PC-9 (cell line): ENCODE results near the gene USP10.

Experiments used
- EZH2 ChIP-seq: fragments of 200-600 bp; sonication (generic); IDR thresholded peaks from 2 replicates; pipeline ENCODE4 v1.8.0; 2017; ENCODE audit warnings: antibody characterized with exemption, low read depth
- TF ChIP-seq, protein P1 (sequence below): fragments of 200-600 bp; sonication (generic); conservative IDR thresholded peaks from 2 replicates; pipeline ENCODE4 v1.6.1; 2017; ENCODE audit warnings: mixed run types, antibody characterized with exemption, mild to moderate bottlenecking, moderate library complexity

DNA sequence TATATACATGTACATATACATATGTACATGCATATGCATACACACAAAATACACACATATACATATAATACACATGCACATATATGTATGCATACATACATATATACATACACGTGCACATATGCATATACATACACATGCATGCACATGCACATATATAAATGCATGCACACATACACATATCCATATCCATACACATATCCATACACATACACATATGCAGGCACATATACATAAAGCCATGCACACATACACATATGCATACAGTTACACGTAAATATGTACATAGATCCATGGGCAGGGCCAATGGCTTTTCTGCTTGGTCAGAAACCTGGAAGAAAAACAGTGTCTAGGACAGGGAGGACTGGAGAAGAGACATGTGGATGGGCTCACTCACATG, 23.9 kb upstream of the USP10 start:
- TF ChIP-seq, protein P1, sequence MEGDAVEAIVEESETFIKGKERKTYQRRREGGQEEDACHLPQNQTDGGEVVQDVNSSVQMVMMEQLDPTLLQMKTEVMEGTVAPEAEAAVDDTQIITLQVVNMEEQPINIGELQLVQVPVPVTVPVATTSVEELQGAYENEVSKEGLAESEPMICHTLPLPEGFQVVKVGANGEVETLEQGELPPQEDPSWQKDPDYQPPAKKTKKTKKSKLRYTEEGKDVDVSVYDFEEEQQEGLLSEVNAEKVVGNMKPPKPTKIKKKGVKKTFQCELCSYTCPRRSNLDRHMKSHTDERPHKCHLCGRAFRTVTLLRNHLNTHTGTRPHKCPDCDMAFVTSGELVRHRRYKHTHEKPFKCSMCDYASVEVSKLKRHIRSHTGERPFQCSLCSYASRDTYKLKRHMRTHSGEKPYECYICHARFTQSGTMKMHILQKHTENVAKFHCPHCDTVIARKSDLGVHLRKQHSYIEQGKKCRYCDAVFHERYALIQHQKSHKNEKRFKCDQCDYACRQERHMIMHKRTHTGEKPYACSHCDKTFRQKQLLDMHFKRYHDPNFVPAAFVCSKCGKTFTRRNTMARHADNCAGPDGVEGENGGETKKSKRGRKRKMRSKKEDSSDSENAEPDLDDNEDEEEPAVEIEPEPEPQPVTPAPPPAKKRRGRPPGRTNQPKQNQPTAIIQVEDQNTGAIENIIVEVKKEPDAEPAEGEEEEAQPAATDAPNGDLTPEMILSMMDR, result no peak
- TF ChIP-seq EZH2, result no peak
